DND-41 (cell line): ENCODE measurements around the gene CIITA.

Experiments used
- ATAC-seq: fragments of 200-7000 bp; cut with Tn5 transposase; 3 replicates; pipeline ENCODE4 v1.9.1; 2021; ENCODE audit warnings: low read depth; ENCODE audit not compliant: insufficient read depth
- DNase-seq: peaks from one replicate; pipeline ENCODE4 v3.0.0-alpha.2; 2020
- H2AFZ ChIP-seq: 2 replicates; pipeline ENCODE4 v1.6.0; 2012; ENCODE audit warnings: low read depth, low read length
- H3K27ac ChIP-seq: 2 replicates; pipeline ENCODE4 v1.5.1; 2012; ENCODE audit warnings: low read length, inconsistent platforms
- H3K27me3 ChIP-seq: fragments of 200-600 bp; sonication (generic); 2 replicates; pipeline ENCODE4 v1.6.0; 2012; ENCODE audit warnings: low read length, mild to moderate bottlenecking, inconsistent platforms; ENCODE audit not compliant: insufficient read depth, poor library complexity
- H3K36me3 ChIP-seq: 2 replicates; pipeline ENCODE4 v1.5.1; 2012; ENCODE audit warnings: low read length, inconsistent platforms; ENCODE audit not compliant: insufficient read depth
- H3K4me1 ChIP-seq: 2 replicates; pipeline ENCODE4 v1.5.1; 2012; ENCODE audit warnings: mild to moderate bottlenecking, low read length; ENCODE audit not compliant: insufficient read depth
- H3K4me2 ChIP-seq: 2 replicates; pipeline ENCODE4 v1.6.0; 2012; ENCODE audit warnings: mild to moderate bottlenecking, moderate library complexity, low read length, inconsistent platforms; ENCODE audit not compliant: insufficient read depth
- H3K4me3 ChIP-seq, 2 experiments: fragments of 200-600 bp in 1 of 2; shearing (Covaris generic) in 1 of 2; 2 replicates each; pipeline ENCODE4 v1.5.1; 2012 to 2016; ENCODE audit warnings: inconsistent platforms in 2 of 2, low read length in 2 of 2, mild to moderate bottlenecking in 2 of 2, low read depth in 1 of 2, moderate library complexity in 1 of 2
- H3K79me2 ChIP-seq: 2 replicates; pipeline ENCODE4 v1.6.0; 2012; ENCODE audit warnings: low read length, inconsistent platforms; ENCODE audit not compliant: insufficient read depth
- H3K9ac ChIP-seq: 2 replicates; pipeline ENCODE4 v1.6.0; 2012; ENCODE audit warnings: low read depth, mild to moderate bottlenecking, inconsistent platforms, low read length, moderate library complexity
- H3K9me3 ChIP-seq: 2 replicates; pipeline ENCODE4 v1.5.1; 2012; ENCODE audit warnings: low read length, moderate library complexity, mild to moderate bottlenecking, inconsistent platforms; ENCODE audit not compliant: insufficient read depth, severe bottlenecking
- H4K20me1 ChIP-seq: 2 replicates; pipeline ENCODE4 v1.6.0; 2012; ENCODE audit warnings: low read length; ENCODE audit not compliant: insufficient read depth
- CTCF ChIP-seq: IDR thresholded peaks from 2 replicates; pipeline ENCODE4 v1.5.1; 2012; ENCODE audit warnings: borderline replicate concordance, low read length, moderate library complexity, mild to moderate bottlenecking; ENCODE audit not compliant: poor library complexity, severe bottlenecking; ENCODE audit errors: extremely low read depth
- EZH2 ChIP-seq: IDR thresholded peaks from 3 replicates; pipeline ENCODE4 v1.6.1; 2012; ENCODE audit warnings: borderline replicate concordance, low read depth, mild to moderate bottlenecking, moderate library complexity, low read length, inconsistent platforms; ENCODE audit not compliant: severe bottlenecking

Gene CIITA

GRCh38 chr16:10932959-10933710, 56.1 kb downstream of the CIITA start:
- peaks cover 68% of the 10 kb centered on the region for H3K36me3 ChIP-seq
- H2AFZ ChIP-seq, result no peak overlapping the region
- H4K20me1 ChIP-seq, result peaks cover 54% of the 10 kb centered on the region
- no peak for TF ChIP-seq CTCF
- no peak for TF ChIP-seq EZH2
- H3K4me1 ChIP-seq, result peaks cover 20% of the 10 kb centered on the region
- H3K4me2 ChIP-seq, result no peak overlapping the region
- H3K79me2 ChIP-seq, result peaks cover 39% of the 10 kb centered on the region
- no peaks in the 10 kb centered on the region for H3K9me3 ChIP-seq
- H3K27ac ChIP-seq, result no peak overlapping the region
- no peak for ATAC-seq
- H3K4me3 ChIP-seq, result no peak overlapping the region
- no peaks in the 10 kb centered on the region for H3K27me3 ChIP-seq
- no peak for DNase-seq
- no peak overlapping the region for H3K9ac ChIP-seq

- TF ChIP-seq EZH2, result no peak
- Histone ChIP-seq H3K27ac (no peak overlapping the region), H4K20me1 (peaks cover 57% of the 10 kb centered on the region), H3K27me3 (no peaks in the 10 kb centered on the region), H3K36me3 (peaks cover 71% of the 10 kb centered on the region), H2AFZ (no peak overlapping the region), H3K9me3 (no peaks in the 10 kb centered on the region), H3K4me2 (no peak overlapping the region), H3K4me3 (no peak overlapping the region), H3K79me2 (peaks cover 46% of the 10 kb centered on the region), H3K9ac (no peak overlapping the region), H3K4me1 (peaks cover 27% of the 10 kb centered on the region)
- no peak for DNase-seq
- ATAC-seq, result no peak
Observed at GRCh38 chr16:10933865-10934264, 56.9 kb downstream of the CIITA start.

GRCh38 chr16:10934325-10935107, 57.5 kb downstream of the CIITA start:
- Histone ChIP-seq H2AFZ (no peak overlapping the region), H3K4me2 (no peak overlapping the region), H3K79me2 (peaks cover 52% of the 10 kb centered on the region), H3K4me1 (peaks cover 33% of the 10 kb centered on the region), H3K36me3 (peaks cover 72% of the 10 kb centered on the region), H4K20me1 (peaks cover 59% of the 10 kb centered on the region), H3K27ac (no peak overlapping the region), H3K9ac (no peak overlapping the region), H3K27me3 (no peaks in the 10 kb centered on the region), H3K9me3 (no peaks in the 10 kb centered on the region), H3K4me3 (no peak overlapping the region)
- ATAC-seq (no peak), DNase-seq (no peak)
- TF ChIP-seq CTCF (no peak), EZH2 (no peak)

- H3K9ac ChIP-seq, result no peak overlapping the region
- no peaks in the 10 kb centered on the region for H3K27me3 ChIP-seq
- no peak for ATAC-seq
- no peak for DNase-seq
- peaks cover 71% of the 10 kb centered on the region for H3K36me3 ChIP-seq
- peaks cover 61% of the 10 kb centered on the region for H3K79me2 ChIP-seq
- TF ChIP-seq CTCF (no peak), EZH2 (no peak)
- H3K9me3 ChIP-seq, result no peaks in the 10 kb centered on the region
- peaks cover 42% of the 10 kb centered on the region for H3K4me1 ChIP-seq
- no peak overlapping the region for H3K4me3 ChIP-seq
- H3K27ac ChIP-seq, result no peak overlapping the region
- H3K4me2 ChIP-seq, result no peak overlapping the region
- H4K20me1 ChIP-seq, result peaks cover 66% of the 10 kb centered on the region
- no peak overlapping the region for H2AFZ ChIP-seq
Observed at GRCh38 chr16:10935226-10935915, 58.4 kb downstream of the CIITA start.
